CD8-positive, alpha-beta memory T cell (primary cell): ENCODE measurements around the gene DIDO1. TPM values are rescaled to one million over a fixed set of nuclear protein-coding genes. Genes with fewer than 3 reads are reported as not detected.
A peak's percentile ranks its signal among the peaks of the same experiment; 100 is the strongest.

Experiments used
- CTCF ChIA-PET: fragments of 350-600 bp; sonication (Branson Sonifier 250); formaldehyde crosslinking; loops from one replicate; lab custom pipeline; 2021; ENCODE audit warnings: antibody characterized with exemption; lab: Charles Lee
- POLR2A ChIA-PET: fragments of 350-600 bp; sonication (Branson Sonifier 250); formaldehyde crosslinking; loops from one replicate; lab custom pipeline; 2021; ENCODE audit warnings: antibody characterized with exemption; lab: Charles Lee
- DNase-seq, 5 donors: peaks; one replicate each; pipeline versions ENCODE4 v3.0.0 to v3.0.0-alpha.2; 2020 to 2022; ENCODE audit warnings: mixed read lengths in 1 of 5
- H3K27ac ChIP-seq: one replicate; pipeline ENCODE4 v1.7.0; 2013; ENCODE audit warnings: low read depth, mild to moderate bottlenecking, low read length, moderate library complexity
- H3K27me3 ChIP-seq: 2 replicates; pipeline ENCODE4 v1.7.0; 2013; ENCODE audit warnings: low read length, mild to moderate bottlenecking; ENCODE audit not compliant: insufficient read depth, poor library complexity, severe bottlenecking
- H3K36me3 ChIP-seq: 2 replicates; pipeline ENCODE4 v1.7.0; 2013; ENCODE audit warnings: mild to moderate bottlenecking, low read length, moderate library complexity; ENCODE audit not compliant: insufficient read depth
- H3K4me1 ChIP-seq: 2 replicates; pipeline ENCODE4 v1.7.0; 2013; ENCODE audit warnings: mild to moderate bottlenecking, low read length, moderate library complexity; ENCODE audit not compliant: insufficient read depth
- H3K4me3 ChIP-seq: 2 replicates; pipeline ENCODE4 v1.7.0; 2013; ENCODE audit warnings: mild to moderate bottlenecking, low read length
- H3K9me3 ChIP-seq: 2 replicates; pipeline ENCODE4 v1.7.0; 2013; ENCODE audit warnings: mild to moderate bottlenecking, low read length
- H3K27ac Mint-ChIP-seq, 8 donors: one replicate each; pipeline ENCODE4 v1.8.0; 2020 to 2021; ENCODE audit warnings: mixed read lengths in 8 of 8, mild to moderate bottlenecking in 6 of 8, inconsistent platforms in 3 of 8, moderate library complexity in 3 of 8
- H3K27me3 Mint-ChIP-seq, 2 donors: one replicate each; pipeline ENCODE4 v1.8.0; 2020 to 2021; ENCODE audit warnings: mixed read lengths in 2 of 2, mild to moderate bottlenecking in 1 of 2, moderate library complexity in 1 of 2
- H3K36me3 Mint-ChIP-seq, 3 donors: one replicate each; pipeline ENCODE4 v1.8.0; 2020 to 2021; ENCODE audit warnings: mixed read lengths in 3 of 3, inconsistent platforms in 1 of 3, mild to moderate bottlenecking in 1 of 3
- H3K4me1 Mint-ChIP-seq, 3 donors: one replicate each; pipeline ENCODE4 v1.8.0; 2020 to 2021; ENCODE audit warnings: mixed read lengths in 3 of 3, inconsistent platforms in 1 of 3, mild to moderate bottlenecking in 1 of 3
- H3K4me3 Mint-ChIP-seq, 7 donors: one replicate each; pipeline ENCODE4 v1.8.0; 2020 to 2021; ENCODE audit warnings: mixed read lengths in 7 of 7, mild to moderate bottlenecking in 6 of 7, moderate library complexity in 4 of 7, inconsistent platforms in 2 of 7
- H3K9me3 Mint-ChIP-seq, 5 donors: one replicate each; pipeline ENCODE4 v1.8.0; 2020 to 2022; ENCODE audit warnings: mixed read lengths in 5 of 5, mild to moderate bottlenecking in 3 of 5, moderate library complexity in 2 of 5, inconsistent platforms in 1 of 5
- polyA plus RNA-seq: library from polyadenylated mRNA; unstranded; fragments of 300-500 nt; fragmentation: Illumina TruSeq; gene quantifications from one replicate; pipeline ENCODE4 v1.2.3, GENCODE V29; 2021
- total RNA-seq, 2 experiments: library from RNA; stranded (reverse); gene quantifications; one replicate each; pipeline ENCODE4 v1.2.3, GENCODE V29; 2021

Gene DIDO1
- total and polyA plus RNA-seq, 3 experiments from 2014 or later: 39.0 to 57.3 (median 55.3) TPM

DNA sequence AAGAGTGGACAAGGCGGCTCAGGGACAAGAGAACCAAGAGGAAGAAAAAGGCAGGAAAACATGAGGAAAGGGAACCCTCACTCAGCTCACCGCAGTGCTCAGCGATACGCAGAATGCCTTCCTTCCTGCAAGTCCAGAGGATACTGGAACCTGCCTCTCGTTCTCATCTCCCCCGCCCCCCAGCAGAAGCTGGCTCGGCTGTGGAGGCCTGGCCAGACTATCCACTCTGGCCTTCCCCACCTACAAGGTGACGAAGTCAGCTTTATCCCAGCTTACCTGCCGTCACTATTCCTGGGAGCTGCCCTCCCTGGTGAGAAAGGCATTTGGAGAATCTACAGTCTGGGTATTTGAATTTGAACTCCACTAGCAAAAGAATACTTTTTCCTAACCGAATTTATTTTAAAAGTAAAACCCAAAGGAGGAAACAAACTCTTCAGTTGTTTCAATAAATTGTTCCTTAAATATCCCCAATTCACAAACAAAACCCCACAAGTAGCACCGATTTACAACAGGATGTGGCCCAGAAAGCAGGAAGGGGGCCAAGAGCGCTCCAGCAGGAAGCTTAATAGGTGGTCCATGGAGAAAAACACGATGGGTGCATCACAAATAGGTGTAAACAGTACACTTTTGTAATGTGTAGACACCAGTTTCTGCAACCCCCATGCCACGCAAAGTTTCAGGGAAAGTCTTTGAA, 2.1 kb upstream of the DIDO1 start:
- Mint-ChIP-seq H3K27me3 (peaks cover 0 to 1% of the 10 kb centered on the region in 2 donors), H3K4me1 (peaks cover 54 to 64% (median 59%) of the 10 kb centered on the region in 3 donors), H3K4me3 (peak overlapping the region; percentile 91 to 98 (median 94)), H3K27ac (peak overlapping the region; percentile 43 to 98 (median 95)), H3K9me3 (no peaks in the 10 kb centered on the region), H3K36me3 (peaks cover 0 to 25% (median 0%) of the 10 kb centered on the region in 3 donors)
- peak in 1 of 5 donors; percentile 15 for DNase-seq
- CTCF ChIA-PET: interaction anchor here (1.6 to 4.5 kb wide), 6 partner anchors 8 to 27 kb away, joined by 5 to 38 read pairs (median 7); partner anchors contain the start of genes GID8 and SLC17A9
- Histone ChIP-seq H3K4me1 (peaks cover 47% of the 10 kb centered on the region), H3K27ac (peak overlapping the region; percentile 53), H3K9me3 (no peaks in the 10 kb centered on the region), H3K4me3 (peak overlapping the region; percentile 90), H3K27me3 (no peaks in the 10 kb centered on the region), H3K36me3 (no peaks in the 10 kb centered on the region)
- POLR2A ChIA-PET: interaction anchor here (1.2 to 4.4 kb wide), 4 partner anchors 9 to 67 kb away, joined by 3 to 30 read pairs (median 5); partner anchors contain the start of genes GID8 and TCFL5

- POLR2A ChIA-PET: interaction anchor here (0.7 to 4.4 kb wide), 5 partner anchors 8 to 66 kb away, joined by 3 to 30 read pairs (median 5); partner anchors contain the start of genes GID8 and TCFL5
- DNase-seq: no peak
- CTCF ChIA-PET: interaction anchor here (1.1 to 4.5 kb wide), 7 partner anchors 10 to 27 kb away, joined by 3 to 38 read pairs (median 6); partner anchors contain the start of genes GID8 and SLC17A9
- Mint-ChIP-seq H3K4me3 (peak overlapping the region; percentile 91 to 98 (median 94)), H3K27me3 (peaks cover 0 to 1% of the 10 kb centered on the region in 2 donors), H3K36me3 (peaks cover 0 to 18% (median 1%) of the 10 kb centered on the region in 3 donors), H3K4me1 (peaks cover 60 to 75% (median 69%) of the 10 kb centered on the region in 3 donors), H3K9me3 (no peaks in the 10 kb centered on the region), H3K27ac (peak overlapping the region; percentile 85 to 98 (median 92))
- Histone ChIP-seq H3K9me3 (no peaks in the 10 kb centered on the region), H3K4me3 (peak overlapping the region; percentile 63), H3K27me3 (no peaks in the 10 kb centered on the region), H3K27ac (peak overlapping the region; percentile 41), H3K4me1 (peaks cover 59% of the 10 kb centered on the region), H3K36me3 (no peaks in the 10 kb centered on the region)
These were observed 912 bp upstream of the DIDO1 start for GRCh38 chr20:62927128-62927705.

GRCh38 chr20:62925420-62926228, 681 bp downstream of the DIDO1 start:
- H3K9me3 Mint-ChIP-seq: no peaks in the 10 kb centered on the region

DNA sequence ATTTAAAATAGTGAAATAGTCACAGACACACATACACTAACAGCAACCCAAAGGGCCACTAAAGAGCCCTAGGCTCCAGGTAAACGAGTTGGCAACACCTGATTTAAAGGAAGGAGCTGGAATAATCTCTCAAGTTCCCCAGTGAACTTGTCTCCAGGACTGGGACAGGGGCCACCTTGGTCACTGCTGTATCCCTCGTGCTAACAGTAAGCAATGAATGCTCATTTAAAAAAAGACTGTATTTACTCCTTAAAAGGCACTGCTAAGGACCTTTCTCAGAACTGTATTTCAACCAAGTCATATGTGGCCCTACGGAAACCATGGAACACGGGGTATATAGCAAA, 1.3 kb downstream of the DIDO1 start:
- POLR2A ChIA-PET: interaction anchor here (1.4 to 4.4 kb wide), 3 partner anchors 10 to 64 kb away, joined by 4 to 30 read pairs (median 11); partner anchors contain the start of genes GID8 and TCFL5
- H3K9me3 ChIP-seq: no peaks in the 10 kb centered on the region
- peaks cover 0 to 1% of the 10 kb centered on the region in 2 donors for H3K27me3 Mint-ChIP-seq
- H3K4me3 ChIP-seq: peak overlapping the region; percentile 68
- no peaks in the 10 kb centered on the region for H3K9me3 Mint-ChIP-seq
- peak overlapping the region; percentile 90 to 98 (median 94) for H3K4me3 Mint-ChIP-seq
- H3K36me3 ChIP-seq: no peaks in the 10 kb centered on the region
- H3K27me3 ChIP-seq: no peaks in the 10 kb centered on the region
- CTCF ChIA-PET: interaction anchor here (4.5 kb wide), 1 partner anchor 12 kb away, joined by 38 read pairs; the partner anchor contains the start of gene GID8
- peaks cover 0 to 22% (median 3%) of the 10 kb centered on the region in 3 donors for H3K36me3 Mint-ChIP-seq
- H3K4me1 ChIP-seq: peaks cover 74% of the 10 kb centered on the region
- peaks cover 69 to 86% (median 83%) of the 10 kb centered on the region in 3 donors for H3K4me1 Mint-ChIP-seq
- peak overlapping the region; percentile 93 to 99 (median 98) for H3K27ac Mint-ChIP-seq
- no peak for DNase-seq
- peak overlapping the region; percentile 84 for H3K27ac ChIP-seq

More at GRCh38 chr20:62925420-62926228, 681 bp downstream of the DIDO1 start:
- H3K27ac Mint-ChIP-seq: peak overlapping the region; percentile 93 to 99 (median 98)
- no peaks in the 10 kb centered on the region for H3K27me3 ChIP-seq
- H3K4me1 Mint-ChIP-seq: peaks cover 68 to 86% (median 83%) of the 10 kb centered on the region in 3 donors
- no peaks in the 10 kb centered on the region for H3K36me3 ChIP-seq
- POLR2A ChIA-PET: interaction anchor here (1.0 to 4.4 kb wide), 5 partner anchors 8 to 64 kb away, joined by 4 to 30 read pairs (median 5); partner anchors contain the start of genes GID8 and TCFL5
- peak overlapping the region; percentile 90 to 98 (median 94) for H3K4me3 Mint-ChIP-seq
- CTCF ChIA-PET: interaction anchor here (4.5 kb wide), 1 partner anchor 11 kb away, joined by 38 read pairs; the partner anchor contains the start of gene GID8
- peaks cover 72% of the 10 kb centered on the region for H3K4me1 ChIP-seq
- H3K27me3 Mint-ChIP-seq: peaks cover 0 to 1% of the 10 kb centered on the region in 2 donors
- H3K27ac ChIP-seq: peak overlapping the region; percentile 84
- peaks cover 0 to 18% (median 3%) of the 10 kb centered on the region in 3 donors for H3K36me3 Mint-ChIP-seq
- no peaks in the 10 kb centered on the region for H3K9me3 ChIP-seq
- DNase-seq: peak; percentile 41 to 74 (median 52)
- peak overlapping the region; percentile 68 for H3K4me3 ChIP-seq

DNA sequence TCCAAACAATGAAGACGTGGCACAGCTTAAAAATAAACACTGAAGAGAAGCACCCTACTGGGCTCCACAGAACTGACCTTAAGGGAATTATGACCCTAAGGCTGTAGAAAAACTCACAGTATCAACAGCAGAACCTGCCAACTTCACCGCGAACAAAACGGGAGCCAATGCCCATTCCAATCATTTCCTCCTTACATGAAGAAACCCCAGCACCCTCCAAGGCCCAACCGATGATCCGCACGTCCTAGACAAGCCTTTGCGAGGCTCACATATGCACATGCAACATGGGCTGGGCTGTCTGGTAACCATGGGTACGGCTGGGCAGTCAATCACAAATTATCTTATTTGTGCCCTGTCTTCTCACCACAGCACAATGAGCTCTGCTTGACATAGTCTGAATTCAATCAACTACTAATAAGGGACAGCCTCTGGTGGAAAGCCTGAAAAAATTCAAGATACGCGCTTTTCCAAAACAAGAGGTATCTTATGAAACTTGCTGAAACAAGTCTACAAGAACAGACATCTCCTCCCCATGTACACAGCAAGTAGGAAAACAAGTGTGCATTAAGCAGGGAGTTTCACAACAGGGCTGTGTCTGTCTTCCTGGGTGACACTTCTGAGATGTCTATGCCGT, 1.7 kb downstream of the DIDO1 start:
- CTCF ChIA-PET: interaction anchor here (1.4 to 4.5 kb wide), 2 partner anchors 12 to 17 kb away, joined by 7 to 38 read pairs; partner anchors contain the start of gene GID8
- Histone ChIP-seq H3K36me3 (no peaks in the 10 kb centered on the region), H3K4me3 (peak overlapping the region; percentile 68), H3K27me3 (no peaks in the 10 kb centered on the region), H3K9me3 (no peaks in the 10 kb centered on the region), H3K4me1 (peaks cover 74% of the 10 kb centered on the region), H3K27ac (peak overlapping the region; percentile 84)
- Mint-ChIP-seq H3K9me3 (no peaks in the 10 kb centered on the region), H3K4me1 (peaks cover 71 to 86% (median 83%) of the 10 kb centered on the region in 3 donors), H3K27ac (peak overlapping the region; percentile 93 to 99 (median 98)), H3K36me3 (peaks cover 0 to 22% (median 3%) of the 10 kb centered on the region in 3 donors), H3K27me3 (peaks cover 0 to 1% of the 10 kb centered on the region in 2 donors), H3K4me3 (peak overlapping the region; percentile 90 to 98 (median 94))
- POLR2A ChIA-PET: interaction anchor here (1.4 to 4.4 kb wide), 3 partner anchors 10 to 63 kb away, joined by 4 to 30 read pairs (median 11); partner anchors contain the start of genes GID8 and TCFL5
- peak in 3 of 5 donors; percentile 16 to 60 (median 35) for DNase-seq

GRCh38 chr20:62923669-62924441, 2.5 kb downstream of the DIDO1 start:
- H3K9me3 ChIP-seq: no peaks in the 10 kb centered on the region
- Mint-ChIP-seq H3K27ac (peak overlapping the region; percentile 93 to 99 (median 98)), H3K4me1 (peaks cover 75 to 88% (median 87%) of the 10 kb centered on the region in 3 donors), H3K27me3 (peaks cover 0 to 1% of the 10 kb centered on the region in 2 donors), H3K9me3 (no peaks in the 10 kb centered on the region), H3K4me3 (peak overlapping the region; percentile 90 to 98 (median 94)), H3K36me3 (peaks cover 0 to 20% (median 3%) of the 10 kb centered on the region in 3 donors)
- CTCF ChIA-PET: interaction anchor here (1.4 kb wide), 1 partner anchor 16 kb away, joined by 7 read pairs; no protein-coding TSS in a partner anchor
- H3K27ac ChIP-seq: peak overlapping the region; percentile 84
- no peaks in the 10 kb centered on the region for H3K27me3 ChIP-seq
- no peak for DNase-seq
- peak overlapping the region; percentile 68 for H3K4me3 ChIP-seq
- POLR2A ChIA-PET: interaction anchor here (1.0 to 4.4 kb wide), 3 partner anchors 11 to 16 kb away, joined by 8 to 30 read pairs (median 11); partner anchors contain the start of gene GID8
- peaks cover 80% of the 10 kb centered on the region for H3K4me1 ChIP-seq
- no peaks in the 10 kb centered on the region for H3K36me3 ChIP-seq
